Esophagus muscularis mucosa (tissue), 4 donors: ENCODE measurements around the gene DIP2A. TPM values are rescaled to one million over a fixed set of nuclear protein-coding genes. Genes with fewer than 3 reads are reported as not detected.

Experiments
- DNase-seq: peaks from one replicate; pipeline ENCODE4 v3.0.0-alpha.2; 2017; ENCODE audit errors: extremely low spot score
- H3K27ac ChIP-seq, 4 donors: fragments of 200-600 bp; sonication (generic); replicated peaks in 1 of 4; 1 replicate in 3 of 4; 2 replicates in 1 of 4; pipeline ENCODE4 v1.5.1; 2016 to 2019; ENCODE audit warnings: mild to moderate bottlenecking in 1 of 4
- H3K27me3 ChIP-seq, 4 donors: fragments of 200-600 bp; sonication (generic); one replicate each; pipeline versions ENCODE4 v1.5.1 to v1.6.0; 2016 to 2019
- H3K36me3 ChIP-seq, 4 donors: fragments of 200-600 bp; sonication (generic); one replicate each; pipeline ENCODE4 v1.5.1; 2016 to 2019
- H3K4me1 ChIP-seq, 4 donors: fragments of 200-600 bp; sonication (generic); one replicate each; pipeline ENCODE4 v1.5.1; 2016 to 2019
- H3K4me3 ChIP-seq, 4 donors: fragments of 200-600 bp; sonication (generic); 1 replicate in 2 of 4; 2 replicates in 2 of 4; pipeline ENCODE4 v1.5.1; 2016 to 2019; ENCODE audit warnings: mild to moderate bottlenecking in 4 of 4, moderate library complexity in 1 of 4
- H3K9me3 ChIP-seq, 4 donors: fragments of 200-600 bp; sonication (generic); 1 replicate in 3 of 4; 2 replicates in 1 of 4; pipeline ENCODE4 v1.5.1; 2016 to 2019
- EP300 ChIP-seq: sonication (generic); formaldehyde crosslinking; IDR thresholded peaks from one replicate; pipeline ENCODE4 v1.6.1; 2017; ENCODE audit warnings: antibody characterized with exemption
- POLR2A ChIP-seq: fragments of 450-650 bp; IDR thresholded peaks from one replicate; pipeline ENCODE4 v1.6.1; 2017; ENCODE audit warnings: antibody characterized with exemption, moderate library complexity, mild to moderate bottlenecking, low read depth
- POLR2AphosphoS5 ChIP-seq, 2 donors: sonication (generic); formaldehyde crosslinking; IDR thresholded peaks; one replicate each; pipeline ENCODE4 v1.6.1; 2017; ENCODE audit warnings: antibody characterized with exemption in 2 of 2
- WGBS: methylation state at CpG from one replicate; pipeline ENCODE4 v1.1.5; 2018; 5-methylcytosine and 5-hydroxymethylcytosine counted together
- intact Hi-C: fragments of 100-400 bp; cut with DNase I; formaldehyde crosslinking; loops from one replicate; pipeline ENCODE4 v1.15.1; 2023
- total RNA-seq, 4 donors: library from RNA; depleted of rRNA; stranded (reverse); fragments of >200 nt; gene quantifications; one replicate each; pipeline versions ENCODE4 v1.1.0 to v1.2.1, GENCODE V29; 2016
- TF ChIP-seq, protein P1 (sequence below), 3 experiments: fragments of 200-600 bp in 2 of 3; fragments of 450-650 bp in 1 of 3; sonication (generic) in 2 of 3; IDR thresholded peaks; one replicate each; pipeline ENCODE4 v1.5.1; 2017 to 2019; ENCODE audit warnings: antibody characterized with exemption in 3 of 3, mild to moderate bottlenecking in 2 of 3, moderate library complexity in 1 of 3

Gene DIP2A
- total RNA-seq, 4 donors from 2014 or later, result 19.2 to 33.4 (median 28.7) TPM

DNA sequence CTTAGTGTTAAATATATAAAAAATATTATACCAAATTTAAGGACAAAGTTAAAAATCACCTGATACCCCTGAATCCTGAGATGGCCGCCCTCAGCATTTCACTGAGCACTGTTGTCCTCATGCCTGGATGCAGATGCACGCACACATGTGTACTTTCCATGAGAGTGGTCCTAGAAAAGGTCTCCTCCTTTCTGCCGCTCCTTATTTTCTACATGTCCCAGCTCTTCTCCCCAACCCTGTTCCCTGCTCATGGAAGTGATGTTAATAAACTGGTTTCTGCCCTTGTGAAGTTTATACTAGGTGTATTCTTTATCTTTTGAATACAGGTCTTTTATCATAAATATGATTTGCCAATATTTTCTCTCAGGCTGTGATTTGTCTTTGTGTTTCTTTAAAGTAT is 32.9 kb downstream of the DIP2A start:
- intact Hi-C loops, result no loop called here
- no peak for DNase-seq
- H3K36me3 ChIP-seq, result peaks cover 9 to 69% (median 33%) of the 10 kb centered on the region in 4 donors

DNA sequence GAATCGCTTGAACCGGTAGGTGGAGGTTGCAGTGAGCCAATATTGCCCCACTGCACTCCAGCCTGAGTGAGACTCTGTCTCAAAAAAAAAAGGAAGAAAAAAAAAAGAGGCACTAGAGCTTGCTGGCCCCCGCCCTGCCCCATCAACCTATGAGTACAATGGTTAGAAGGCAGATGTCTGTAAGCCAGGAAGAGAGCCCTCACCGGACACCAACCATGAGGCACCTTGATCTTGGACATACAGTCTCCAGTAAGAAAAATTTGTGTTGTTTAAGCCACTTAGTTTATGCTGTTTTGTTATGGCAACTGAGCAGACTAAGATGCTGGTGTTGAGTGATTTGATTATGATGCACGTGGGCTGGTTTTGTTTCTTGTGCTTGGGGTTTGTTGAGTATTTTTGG is 34.2 kb downstream of the DIP2A start:
- no peak for DNase-seq
- Histone ChIP-seq H3K36me3 (peaks cover 12 to 73% (median 40%) of the 10 kb centered on the region in 4 donors), H3K27ac (no peak overlapping the region), H3K4me3 (no peak overlapping the region), H3K27me3 (no peaks in the 10 kb centered on the region), H3K9me3 (no peaks in the 10 kb centered on the region), H3K4me1 (peaks cover 0 to 7% (median 0%) of the 10 kb centered on the region in 4 donors)
- intact Hi-C loops, result no loop called here
- WGBS, result 78% methylated on average over 5 of the region's 5 CpGs
- TF ChIP-seq POLR2AphosphoS5 (IDR thresholded peaks at IDR 0.05) (no peak), POLR2A (no peak), EP300 (no peak)
- TF ChIP-seq, protein P1, sequence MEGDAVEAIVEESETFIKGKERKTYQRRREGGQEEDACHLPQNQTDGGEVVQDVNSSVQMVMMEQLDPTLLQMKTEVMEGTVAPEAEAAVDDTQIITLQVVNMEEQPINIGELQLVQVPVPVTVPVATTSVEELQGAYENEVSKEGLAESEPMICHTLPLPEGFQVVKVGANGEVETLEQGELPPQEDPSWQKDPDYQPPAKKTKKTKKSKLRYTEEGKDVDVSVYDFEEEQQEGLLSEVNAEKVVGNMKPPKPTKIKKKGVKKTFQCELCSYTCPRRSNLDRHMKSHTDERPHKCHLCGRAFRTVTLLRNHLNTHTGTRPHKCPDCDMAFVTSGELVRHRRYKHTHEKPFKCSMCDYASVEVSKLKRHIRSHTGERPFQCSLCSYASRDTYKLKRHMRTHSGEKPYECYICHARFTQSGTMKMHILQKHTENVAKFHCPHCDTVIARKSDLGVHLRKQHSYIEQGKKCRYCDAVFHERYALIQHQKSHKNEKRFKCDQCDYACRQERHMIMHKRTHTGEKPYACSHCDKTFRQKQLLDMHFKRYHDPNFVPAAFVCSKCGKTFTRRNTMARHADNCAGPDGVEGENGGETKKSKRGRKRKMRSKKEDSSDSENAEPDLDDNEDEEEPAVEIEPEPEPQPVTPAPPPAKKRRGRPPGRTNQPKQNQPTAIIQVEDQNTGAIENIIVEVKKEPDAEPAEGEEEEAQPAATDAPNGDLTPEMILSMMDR (IDR thresholded peaks at IDR 0.05), result no peak

More for the DNA sequence above, 32.9 kb downstream of the DIP2A start:
- no peak overlapping the region for H3K27ac ChIP-seq
- no peaks in the 10 kb centered on the region for H3K9me3 ChIP-seq
- no peak for TF ChIP-seq POLR2A
- H3K4me1 ChIP-seq, result peaks cover 0 to 7% (median 0%) of the 10 kb centered on the region in 4 donors
- no peaks in the 10 kb centered on the region for H3K27me3 ChIP-seq
- WGBS, result 100% methylated on average over 3 of the region's 3 CpGs
- H3K4me3 ChIP-seq, result no peak overlapping the region

DNA sequence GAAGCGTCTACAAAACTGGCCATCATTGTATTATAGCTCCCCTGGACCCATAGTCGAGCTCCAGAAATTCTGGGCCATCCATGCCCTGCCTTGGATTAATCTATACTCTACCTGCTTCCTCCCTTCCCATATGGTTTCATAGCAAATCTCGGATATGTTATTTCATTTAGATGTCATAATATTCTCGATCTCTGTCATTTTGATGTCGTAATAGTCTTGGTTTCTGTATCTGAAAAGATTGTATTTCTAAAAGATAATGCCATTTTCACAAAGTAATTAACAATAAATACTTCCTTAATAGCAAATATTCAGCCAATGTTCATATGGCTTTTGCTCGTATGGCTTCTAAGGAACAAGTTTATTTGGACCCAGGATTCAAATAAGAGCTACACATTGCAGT is 35.1 kb downstream of the DIP2A start:
- intact Hi-C loops, result no loop called here

DNA sequence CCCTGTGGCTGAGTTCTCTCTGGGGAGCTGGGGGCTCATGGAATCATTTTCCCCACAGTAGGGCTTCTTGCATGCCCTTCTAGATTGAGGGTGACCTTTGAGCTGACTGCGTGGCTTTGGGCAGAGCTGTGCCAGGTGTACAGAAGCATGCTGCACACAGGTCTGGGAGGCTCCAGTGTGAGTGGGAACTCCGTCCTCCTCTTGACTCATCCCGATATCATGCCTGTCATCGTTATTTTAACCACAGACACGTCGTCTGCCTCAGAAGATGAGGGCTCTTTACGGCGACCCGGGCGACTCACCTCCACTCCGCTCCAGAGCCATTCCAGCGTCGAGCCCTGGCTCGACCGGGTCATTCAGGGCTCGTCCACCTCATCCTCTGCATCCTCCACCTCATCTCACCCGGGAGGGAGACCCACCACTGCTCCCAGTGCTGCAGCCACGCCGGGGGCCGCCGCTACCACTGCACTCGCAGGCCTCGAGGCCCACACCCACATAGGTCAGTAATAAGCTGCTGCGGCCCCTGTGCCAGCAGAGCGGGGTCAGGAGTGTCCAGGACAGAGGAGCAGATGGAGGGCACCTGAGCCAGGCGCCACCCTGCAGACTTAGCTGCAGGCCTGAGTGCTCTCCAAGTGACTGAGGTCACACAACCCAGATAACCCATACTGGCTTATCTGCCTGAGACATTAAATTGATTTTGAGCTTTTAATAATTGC is 39.8 kb downstream of the DIP2A start:
- Histone ChIP-seq H3K27ac (no peak overlapping the region), H3K36me3 (peaks cover 18 to 80% (median 50%) of the 10 kb centered on the region in 4 donors), H3K4me1 (peaks cover 0 to 3% (median 0%) of the 10 kb centered on the region in 4 donors), H3K4me3 (no peak overlapping the region), H3K9me3 (no peaks in the 10 kb centered on the region), H3K27me3 (no peaks in the 10 kb centered on the region)
- WGBS, result 95% methylated on average over 17 of the region's 26 CpGs
- no peak for DNase-seq
- intact Hi-C loops, result no loop called here
- TF ChIP-seq POLR2A, result no peak
- TF ChIP-seq POLR2AphosphoS5 (IDR thresholded peaks at IDR 0.05), result no peak
- TF ChIP-seq, protein P1 (IDR thresholded peaks at IDR 0.05), result no peak
- TF ChIP-seq EP300, result no peak

More for the DNA sequence above, 35.1 kb downstream of the DIP2A start:
- Histone ChIP-seq H3K4me1 (peaks cover 0 to 7% (median 0%) of the 10 kb centered on the region in 4 donors), H3K27me3 (no peaks in the 10 kb centered on the region), H3K4me3 (no peak overlapping the region), H3K9me3 (no peaks in the 10 kb centered on the region), H3K36me3 (peaks cover 21 to 78% (median 50%) of the 10 kb centered on the region in 4 donors), H3K27ac (no peak overlapping the region)
- DNase-seq, result no peak
- TF ChIP-seq POLR2A, result no peak
- TF ChIP-seq, protein P1 (IDR thresholded peaks at IDR 0.05), result no peak
- TF ChIP-seq EP300, result no peak
- TF ChIP-seq POLR2AphosphoS5 (IDR thresholded peaks at IDR 0.05), result no peak
- WGBS, result 95% methylated on average over 6 of the region's 6 CpGs

DNA sequence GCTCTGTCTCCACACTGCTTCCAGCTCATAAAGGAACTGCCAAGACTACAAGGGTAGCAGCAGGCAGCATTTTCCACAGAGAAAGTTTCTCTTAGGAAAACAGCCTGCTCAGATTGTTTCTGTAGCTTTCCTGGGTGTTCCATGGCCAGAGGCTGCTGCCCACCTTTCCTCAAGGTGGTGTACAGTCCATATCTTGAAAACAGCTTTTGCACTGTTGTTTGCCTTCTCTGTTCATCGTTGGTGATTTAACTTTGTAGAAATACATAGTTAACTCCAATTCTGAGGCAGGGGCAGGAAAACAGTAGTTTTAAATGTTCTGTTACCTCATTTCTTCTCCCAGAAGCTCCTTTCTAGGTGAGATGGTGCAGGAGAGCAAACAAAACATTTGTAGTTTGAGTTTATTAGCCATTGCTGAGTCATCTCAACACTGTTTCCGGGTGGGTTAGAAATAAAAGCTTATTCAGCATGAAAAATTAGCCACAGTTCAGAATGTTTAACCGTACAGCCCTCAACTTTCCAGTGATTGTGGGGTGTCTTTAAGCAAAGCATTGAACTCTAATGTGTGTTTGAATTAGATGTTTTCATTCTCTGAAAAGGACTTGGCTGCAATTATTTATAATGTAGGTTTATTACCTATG is 41.7 kb downstream of the DIP2A start:
- Histone ChIP-seq H3K4me3 (no peak overlapping the region), H3K36me3 (peaks cover 28 to 89% (median 60%) of the 10 kb centered on the region in 4 donors), H3K27me3 (no peaks in the 10 kb centered on the region), H3K27ac (no peak overlapping the region), H3K4me1 (peaks cover 0 to 3% (median 0%) of the 10 kb centered on the region in 4 donors), H3K9me3 (no peaks in the 10 kb centered on the region)
- 38% methylated on average over 3 of the region's 3 CpGs for WGBS
- no peak for DNase-seq
- TF ChIP-seq POLR2AphosphoS5 (IDR thresholded peaks at IDR 0.05) (no peak), EP300 (no peak), POLR2A (no peak)
- TF ChIP-seq, protein P1 (IDR thresholded peaks at IDR 0.05), result no peak
- intact Hi-C loops, result no loop called here
